Measurements from ENCODE around the gene DIPK1C.

DNA sequence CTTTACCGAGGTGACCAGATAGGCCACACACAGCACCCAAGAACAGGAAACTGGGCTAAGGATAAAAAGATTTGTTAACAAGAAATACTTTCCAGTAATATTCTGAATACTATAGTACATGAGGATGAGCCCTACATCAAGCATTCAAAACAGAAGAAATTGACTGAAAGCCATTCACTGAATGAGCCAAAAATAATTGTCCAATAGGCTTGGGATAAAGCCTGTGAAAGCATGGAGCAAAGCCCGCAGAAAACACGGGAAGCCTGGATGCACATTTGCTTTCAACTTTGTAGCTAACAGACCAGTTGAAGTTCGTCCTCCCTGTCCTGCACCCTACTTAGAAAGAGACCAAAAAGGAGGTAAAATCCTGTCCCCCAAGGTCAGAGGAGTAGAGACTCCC lies 56.3 kb downstream of the DIPK1C start:
- TF ChIP-seq, protein P1, sequence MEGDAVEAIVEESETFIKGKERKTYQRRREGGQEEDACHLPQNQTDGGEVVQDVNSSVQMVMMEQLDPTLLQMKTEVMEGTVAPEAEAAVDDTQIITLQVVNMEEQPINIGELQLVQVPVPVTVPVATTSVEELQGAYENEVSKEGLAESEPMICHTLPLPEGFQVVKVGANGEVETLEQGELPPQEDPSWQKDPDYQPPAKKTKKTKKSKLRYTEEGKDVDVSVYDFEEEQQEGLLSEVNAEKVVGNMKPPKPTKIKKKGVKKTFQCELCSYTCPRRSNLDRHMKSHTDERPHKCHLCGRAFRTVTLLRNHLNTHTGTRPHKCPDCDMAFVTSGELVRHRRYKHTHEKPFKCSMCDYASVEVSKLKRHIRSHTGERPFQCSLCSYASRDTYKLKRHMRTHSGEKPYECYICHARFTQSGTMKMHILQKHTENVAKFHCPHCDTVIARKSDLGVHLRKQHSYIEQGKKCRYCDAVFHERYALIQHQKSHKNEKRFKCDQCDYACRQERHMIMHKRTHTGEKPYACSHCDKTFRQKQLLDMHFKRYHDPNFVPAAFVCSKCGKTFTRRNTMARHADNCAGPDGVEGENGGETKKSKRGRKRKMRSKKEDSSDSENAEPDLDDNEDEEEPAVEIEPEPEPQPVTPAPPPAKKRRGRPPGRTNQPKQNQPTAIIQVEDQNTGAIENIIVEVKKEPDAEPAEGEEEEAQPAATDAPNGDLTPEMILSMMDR (IDR thresholded peaks at IDR 0.05): no peak
- TF ChIP-seq EZH2 (IDR thresholded peaks at IDR 0.05): no peak

All from neural progenitor cell (in vitro differentiated cells).